WTC11 (cell line): ENCODE results near the gene GFOD1. TPM values are rescaled to one million over a fixed set of nuclear protein-coding genes. Genes with fewer than 3 reads are reported as not detected.

Experiments used
- ATAC-seq: fragments of 200-7000 bp; cut with Tn5 transposase; 2 replicates; pipeline ENCODE4 v1.10.0; 2021; ENCODE audit warnings: mild to moderate bottlenecking, moderate library complexity
- CTCF ChIA-PET: fragments of 300-600 bp; sonication (Branson Sonifier 250); formaldehyde crosslinking; loops from one replicate; lab custom pipeline; 2021; ENCODE audit warnings: antibody characterized with exemption; lab: Charles Lee
- POLR2A ChIA-PET: fragments of 350-600 bp; sonication (Branson Sonifier 250); formaldehyde crosslinking; loops from one replicate; lab custom pipeline; 2021; ENCODE audit warnings: antibody characterized with exemption; lab: Charles Lee
- DNase-seq: peaks from one replicate; pipeline ENCODE4 v3.0.0; 2021; ENCODE audit warnings: low spot score
- H3K27ac Mint-ChIP-seq: 2 replicates; pipeline ENCODE4 v1.8.0; 2021; ENCODE audit warnings: mixed read lengths
- H3K27me3 Mint-ChIP-seq: 2 replicates; pipeline ENCODE4 v1.8.0; 2021; ENCODE audit warnings: low read depth, mild to moderate bottlenecking, moderate library complexity, mixed read lengths
- H3K36me3 Mint-ChIP-seq: 2 replicates; pipeline ENCODE4 v1.8.0; 2021; ENCODE audit warnings: mixed read lengths
- H3K4me1 Mint-ChIP-seq: 2 replicates; pipeline ENCODE4 v1.8.0; 2022; ENCODE audit warnings: mixed read lengths
- H3K4me3 Mint-ChIP-seq: 2 replicates; pipeline ENCODE4 v1.8.0; 2021; ENCODE audit warnings: mild to moderate bottlenecking, moderate library complexity, mixed read lengths
- H3K9me3 Mint-ChIP-seq: 2 replicates; pipeline ENCODE4 v1.8.0; 2021; ENCODE audit warnings: mixed read lengths
- ATF1 ChIP-seq: sonication (generic); formaldehyde crosslinking; IDR thresholded peaks from 2 replicates; pipeline ENCODE4 v1.8.1; 2023; ENCODE audit warnings: mild to moderate bottlenecking, moderate library complexity, missing genetic modification reagents
- CDX4 ChIP-seq: fragments of 250-450 bp; sonication (Bioruptor Pico); IDR thresholded peaks from 2 replicates; pipeline ENCODE4 v1.9.0; 2021; ENCODE audit warnings: moderate library complexity, mild to moderate bottlenecking, inconsistent platforms, borderline replicate concordance
- E2F5 ChIP-seq: sonication (generic); formaldehyde crosslinking; IDR thresholded peaks from 2 replicates; pipeline ENCODE4 v1.8.1; 2022; ENCODE audit warnings: mild to moderate bottlenecking, moderate library complexity, missing genetic modification reagents
- ETV6 ChIP-seq: sonication (generic); formaldehyde crosslinking; IDR thresholded peaks from 2 replicates; pipeline ENCODE4 v1.8.1; 2022; ENCODE audit warnings: mild to moderate bottlenecking, missing genetic modification reagents
- FOXP4 ChIP-seq: sonication (generic); formaldehyde crosslinking; IDR thresholded peaks from 2 replicates; pipeline ENCODE4 v1.8.0; 2022; ENCODE audit warnings: mild to moderate bottlenecking, missing genetic modification reagents
- GABPB1 ChIP-seq: sonication (generic); formaldehyde crosslinking; IDR thresholded peaks from 2 replicates; pipeline ENCODE4 v1.8.1; 2023; ENCODE audit warnings: mild to moderate bottlenecking, missing genetic modification reagents
- GRHL2 ChIP-seq: fragments of 250-450 bp; sonication (Bioruptor Pico); IDR thresholded peaks from 2 replicates; pipeline ENCODE4 v1.8.0; 2022; ENCODE audit warnings: mild to moderate bottlenecking, moderate library complexity; ENCODE audit not compliant: insufficient replicate concordance, severe bottlenecking
- KAT7 ChIP-seq: sonication (generic); formaldehyde crosslinking; IDR thresholded peaks from 2 replicates; pipeline ENCODE4 v1.8.1; 2023; ENCODE audit warnings: missing genetic modification reagents, mild to moderate bottlenecking, borderline replicate concordance
- MXD4 ChIP-seq: fragments of 250-450 bp; sonication (Bioruptor Pico); IDR thresholded peaks from 2 replicates; pipeline ENCODE4 v1.8.0; 2021; ENCODE audit warnings: mild to moderate bottlenecking, moderate library complexity, borderline replicate concordance
- NFATC4 ChIP-seq: fragments of 250-450 bp; sonication (Bioruptor Pico); IDR thresholded peaks from 2 replicates; pipeline ENCODE4 v1.9.0; 2021; ENCODE audit warnings: mild to moderate bottlenecking
- NFYB ChIP-seq: sonication (generic); formaldehyde crosslinking; conservative IDR thresholded peaks from 2 replicates; pipeline ENCODE4 v1.8.0; 2022; ENCODE audit warnings: low read depth, missing genetic modification reagents
- NR1H2 ChIP-seq: sonication (generic); formaldehyde crosslinking; IDR thresholded peaks from 2 replicates; pipeline ENCODE4 v1.9.0; 2021; ENCODE audit warnings: mild to moderate bottlenecking, moderate library complexity, missing genetic modification reagents
- OVOL2 ChIP-seq: fragments of 250-450 bp; sonication (Bioruptor Pico); IDR thresholded peaks from 2 replicates; pipeline ENCODE4 v1.9.0; 2021; ENCODE audit warnings: mild to moderate bottlenecking, borderline replicate concordance
- PREB ChIP-seq: sonication (generic); formaldehyde crosslinking; IDR thresholded peaks from 2 replicates; pipeline ENCODE4 v1.8.1; 2022; ENCODE audit warnings: mild to moderate bottlenecking, missing genetic modification reagents, moderate library complexity, borderline replicate concordance
- RORB ChIP-seq: fragments of 250-450 bp; sonication (Bioruptor Pico); IDR thresholded peaks from 2 replicates; pipeline ENCODE4 v1.9.0; 2021; ENCODE audit warnings: mild to moderate bottlenecking
- STAT6 ChIP-seq: sonication (generic); formaldehyde crosslinking; conservative IDR thresholded peaks from 2 replicates; pipeline ENCODE4 v1.8.1; 2023; ENCODE audit warnings: mild to moderate bottlenecking, low read depth, missing genetic modification reagents, moderate library complexity
- ZNF121 ChIP-seq: sonication (generic); formaldehyde crosslinking; IDR thresholded peaks from 2 replicates; pipeline ENCODE4 v1.8.0; 2023; ENCODE audit warnings: missing genetic modification reagents
- ZNF138 ChIP-seq: sonication (generic); formaldehyde crosslinking; conservative IDR thresholded peaks from 2 replicates; pipeline ENCODE4 v1.8.1; 2022; ENCODE audit warnings: mild to moderate bottlenecking, moderate library complexity, missing genetic modification reagents
- ZNF425 ChIP-seq: fragments of 250-450 bp; sonication (Bioruptor Pico); conservative IDR thresholded peaks from 2 replicates; pipeline ENCODE4 v1.9.0; 2021; ENCODE audit warnings: mild to moderate bottlenecking
- ZSCAN18 ChIP-seq: fragments of 250-450 bp; sonication (Bioruptor Pico); IDR thresholded peaks from 2 replicates; pipeline ENCODE4 v2.1.2; 2022; ENCODE audit warnings: mild to moderate bottlenecking, moderate library complexity
- total RNA-seq: library from RNA; stranded (reverse); gene quantifications from 3 replicates; pipeline ENCODE4 v1.2.3, GENCODE V29; 2021

GFOD1 gene
- total RNA-seq, 1 experiment from 2014 or later: 8.5 TPM

- ATAC-seq (peak; percentile 57), DNase-seq (no peak)
- peaks cover 22% of the 10 kb centered on the region for H3K27me3 Mint-ChIP-seq
- POLR2A ChIA-PET: no interaction called here
- H3K27ac Mint-ChIP-seq: peak overlapping the region; percentile 30; the same call in 1 of the 2 replicates
- TF ChIP-seq FOXP4 (CRISPR knock-in tag) (no peak), CDX4 (CRISPR knock-in tag) (no peak), PREB (CRISPR knock-in tag) (no peak), GABPB1 (CRISPR knock-in tag) (no peak), ZSCAN18 (CRISPR knock-in tag) (no peak), ZNF425 (CRISPR knock-in tag) (no peak), OVOL2 (no peak), ZNF138 (CRISPR knock-in tag) (no peak)
- no peak overlapping the region for H3K4me3 Mint-ChIP-seq
- H3K9me3 Mint-ChIP-seq: no peaks in the 10 kb centered on the region
- H3K4me1 Mint-ChIP-seq: peaks cover 32% of the 10 kb centered on the region
- no peaks in the 10 kb centered on the region for H3K36me3 Mint-ChIP-seq
- CTCF ChIA-PET: interaction anchor here (0.8 to 2.8 kb wide), 2 partner anchors 80 to 121 kb away, joined by 3 to 10 read pairs; partner anchors contain the start of genes NOL7 and SIRT5
Observed at GRCh38 chr6:13494137-13494536, 6.7 kb upstream of the GFOD1 start.

GRCh38 chr6:13493147-13493546 is 5.7 kb upstream of the GFOD1 start:
- H3K27ac Mint-ChIP-seq: no peak overlapping the region
- H3K4me3 Mint-ChIP-seq: no peak overlapping the region

GRCh38 chr6:13492357-13492756 is 5.0 kb upstream of the GFOD1 start:
- H3K4me1 Mint-ChIP-seq: peaks cover 37% of the 10 kb centered on the region
- TF ChIP-seq KAT7 (CRISPR knock-in tag): no peak
- no peak for TF ChIP-seq NR1H2 (CRISPR knock-in tag)
- no peak for TF ChIP-seq STAT6 (CRISPR knock-in tag)
- TF ChIP-seq NFATC4: no peak
- no peak for TF ChIP-seq NFYB (CRISPR knock-in tag)
- no peak for TF ChIP-seq ZNF121 (CRISPR knock-in tag)
- no peak for TF ChIP-seq MXD4 (CRISPR knock-in tag)
- no peak for TF ChIP-seq RORB
- TF ChIP-seq ATF1 (CRISPR knock-in tag): no peak
- no peak for TF ChIP-seq GRHL2 (CRISPR knock-in tag)
- TF ChIP-seq ETV6: no peak

More at GRCh38 chr6:13493147-13493546, 5.7 kb upstream of the GFOD1 start:
- no peak for DNase-seq
- no peaks in the 10 kb centered on the region for H3K9me3 Mint-ChIP-seq
- CTCF ChIA-PET: interaction anchor here (0.7 to 2.8 kb wide), 3 partner anchors 17 to 122 kb away, joined by 3 to 10 read pairs (median 3); partner anchors contain the start of genes NOL7 and SIRT5
- peak; percentile 92 for TF ChIP-seq ZNF121 (CRISPR knock-in tag)
- TF ChIP-seq E2F5: no peak
- TF ChIP-seq, all 79 proteins: peak for 1
- peaks cover 37% of the 10 kb centered on the region for H3K4me1 Mint-ChIP-seq
- POLR2A ChIA-PET: no interaction called here
- no peak for ATAC-seq
- no peaks in the 10 kb centered on the region for H3K36me3 Mint-ChIP-seq
- H3K27me3 Mint-ChIP-seq: peaks cover 31% of the 10 kb centered on the region

More at GRCh38 chr6:13492357-13492756, 5.0 kb upstream of the GFOD1 start:
- Mint-ChIP-seq H3K27ac (no peak overlapping the region), H3K4me3 (no peak overlapping the region), H3K36me3 (no peaks in the 10 kb centered on the region), H3K27me3 (peaks cover 35% of the 10 kb centered on the region), H3K9me3 (no peaks in the 10 kb centered on the region)
- ChIA-PET POLR2A (no interaction called here), CTCF (interaction anchor here (2.8 kb wide), 1 partner anchor 82 kb away, joined by 10 read pairs; the partner anchor contains the start of gene SIRT5)
- DNase-seq (no peak), ATAC-seq (no peak)
